Subcutaneous abdominal adipose tissue (tissue), 5 donors: Measurements from ENCODE around the gene SUGP1.
"Not testable (repeated sequence)": the region's sequence is repeated elsewhere in the genome, so short reads cannot be mapped to it uniquely, and the experiment has no call there.

ENCODE experiments used
- H3K27ac ChIP-seq: one replicate; pipeline ENCODE4 v1.7.0; 2013; ENCODE audit warnings: low read depth, mild to moderate bottlenecking, inconsistent platforms, low read length, moderate library complexity
- H3K27me3 ChIP-seq, 5 donors: one replicate each; pipeline ENCODE4 v1.7.0; 2013; ENCODE audit warnings: low read length in 5 of 5, inconsistent platforms in 1 of 5; ENCODE audit not compliant: control insufficient read depth in 5 of 5, insufficient read depth in 4 of 5
- H3K36me3 ChIP-seq, 5 donors: one replicate each; pipeline ENCODE4 v1.7.0; 2013; ENCODE audit warnings: low read length in 5 of 5; ENCODE audit not compliant: control insufficient read depth in 5 of 5, insufficient read depth in 5 of 5
- H3K4me1 ChIP-seq, 5 donors: one replicate each; pipeline ENCODE4 v1.7.0; 2013; ENCODE audit warnings: low read length in 5 of 5, mild to moderate bottlenecking in 3 of 5, moderate library complexity in 1 of 5; ENCODE audit not compliant: control insufficient read depth in 5 of 5, insufficient read depth in 5 of 5
- H3K4me3 ChIP-seq, 5 donors: one replicate each; pipeline ENCODE4 v1.7.0; 2013; ENCODE audit warnings: low read length in 5 of 5, low read depth in 1 of 5
- H3K9ac ChIP-seq, 5 donors: one replicate each; pipeline ENCODE4 v1.7.0; 2013; ENCODE audit warnings: low read length in 5 of 5, mild to moderate bottlenecking in 4 of 5, moderate library complexity in 3 of 5
- H3K9me3 ChIP-seq, 5 donors: one replicate each; pipeline ENCODE4 v1.7.0; 2013; ENCODE audit warnings: low read length in 5 of 5; ENCODE audit not compliant: control insufficient read depth in 5 of 5
- donor health status: healthy.
- donor health status: healthy.
- donor health status: healthy.
- donor health status: healthy.
- donor health status: healthy.

The SUGP1 gene

GRCh38 chr19:19354932-19355331 is 34.6 kb upstream of the SUGP1 start:
- no peak overlapping the region for H3K9ac ChIP-seq
- no peaks in the 10 kb centered on the region for H3K27me3 ChIP-seq
- no peak overlapping the region for H3K4me3 ChIP-seq
- H3K36me3 ChIP-seq, result peaks cover 0 to 85% (median 67%) of the 10 kb centered on the region in 5 donors
- H3K4me1 ChIP-seq, result peaks cover 0 to 9% (median 0%) of the 10 kb centered on the region in 5 donors
- no peak overlapping the region for H3K27ac ChIP-seq
- H3K9me3 ChIP-seq, result no peaks in the 10 kb centered on the region

GRCh38 chr19:19354007-19354406 is 33.7 kb upstream of the SUGP1 start:
- H3K27me3 ChIP-seq, result no peaks in the 10 kb centered on the region
- H3K4me1 ChIP-seq, result peaks cover 0 to 9% (median 0%) of the 10 kb centered on the region in 5 donors
- H3K27ac ChIP-seq, result no peak overlapping the region
- H3K9me3 ChIP-seq, result no peaks in the 10 kb centered on the region
- H3K36me3 ChIP-seq, result peaks cover 0 to 93% (median 76%) of the 10 kb centered on the region in 5 donors
- no peak overlapping the region for H3K4me3 ChIP-seq
- no peak overlapping the region for H3K9ac ChIP-seq

GRCh38 chr19:19352823-19353222 is 32.5 kb upstream of the SUGP1 start:
- Histone ChIP-seq H3K4me3 (no peak overlapping the region), H3K9ac (no peak overlapping the region), H3K9me3 (no peaks in the 10 kb centered on the region), H3K36me3 (peaks cover 0 to 95% (median 81%) of the 10 kb centered on the region in 5 donors), H3K27me3 (no peaks in the 10 kb centered on the region), H3K4me1 (no peaks in the 10 kb centered on the region), H3K27ac (no peak overlapping the region)

GRCh38 chr19:19350756-19351155 is 30.4 kb upstream of the SUGP1 start:
- H3K4me3 ChIP-seq, H3K27me3 ChIP-seq, H3K4me1 ChIP-seq, H3K27ac ChIP-seq, H3K9me3 ChIP-seq, H3K9ac ChIP-seq: not testable (repeated sequence)
- H3K36me3 ChIP-seq, result peaks cover 0 to 95% (median 82%) of the 10 kb centered on the region in 5 donors

- no peak overlapping the region for H3K4me3 ChIP-seq
- no peaks in the 10 kb centered on the region for H3K4me1 ChIP-seq
- H3K36me3 ChIP-seq, result peaks cover 0 to 95% (median 82%) of the 10 kb centered on the region in 5 donors
- no peaks in the 10 kb centered on the region for H3K9me3 ChIP-seq
- H3K27ac ChIP-seq, result no peak overlapping the region
- H3K27me3 ChIP-seq, result no peaks in the 10 kb centered on the region
- no peak overlapping the region for H3K9ac ChIP-seq
These were observed 29.1 kb upstream of the SUGP1 start for GRCh38 chr19:19349365-19349764.

GRCh38 chr19:19348266-19348665 is 28.0 kb upstream of the SUGP1 start:
- Histone ChIP-seq H3K4me3 (no peak overlapping the region), H3K4me1 (no peaks in the 10 kb centered on the region), H3K27me3 (no peaks in the 10 kb centered on the region), H3K9me3 (no peaks in the 10 kb centered on the region), H3K27ac (no peak overlapping the region), H3K36me3 (peaks cover 0 to 94% (median 81%) of the 10 kb centered on the region in 5 donors), H3K9ac (no peak overlapping the region)

GRCh38 chr19:19347401-19348110 is 27.2 kb upstream of the SUGP1 start:
- Histone ChIP-seq H3K27ac (no peak overlapping the region), H3K9ac (no peak overlapping the region), H3K27me3 (no peaks in the 10 kb centered on the region), H3K36me3 (peaks cover 0 to 94% (median 81%) of the 10 kb centered on the region in 5 donors), H3K4me3 (no peak overlapping the region), H3K9me3 (no peaks in the 10 kb centered on the region), H3K4me1 (no peaks in the 10 kb centered on the region)

GRCh38 chr19:19345970-19346369 is 25.7 kb upstream of the SUGP1 start:
- no peak overlapping the region for H3K9ac ChIP-seq
- no peaks in the 10 kb centered on the region for H3K9me3 ChIP-seq
- peaks cover 0 to 94% (median 88%) of the 10 kb centered on the region in 5 donors for H3K36me3 ChIP-seq
- no peaks in the 10 kb centered on the region for H3K4me1 ChIP-seq
- H3K27me3 ChIP-seq, result no peaks in the 10 kb centered on the region
- H3K27ac ChIP-seq, result no peak overlapping the region
- no peak overlapping the region for H3K4me3 ChIP-seq

GRCh38 chr19:19345232-19345631 is 24.9 kb upstream of the SUGP1 start:
- no peak overlapping the region for H3K27ac ChIP-seq
- H3K27me3 ChIP-seq, result no peaks in the 10 kb centered on the region
- no peak overlapping the region for H3K4me3 ChIP-seq
- no peak overlapping the region for H3K9ac ChIP-seq
- H3K9me3 ChIP-seq, result no peaks in the 10 kb centered on the region
- no peaks in the 10 kb centered on the region for H3K4me1 ChIP-seq
- H3K36me3 ChIP-seq, result peaks cover 0 to 93% (median 91%) of the 10 kb centered on the region in 5 donors

- Histone ChIP-seq H3K9me3 (no peaks in the 10 kb centered on the region), H3K36me3 (peaks cover 0 to 91% (median 86%) of the 10 kb centered on the region in 5 donors), H3K4me1 (no peaks in the 10 kb centered on the region), H3K27ac (no peak overlapping the region), H3K9ac (no peak overlapping the region), H3K4me3 (no peak overlapping the region), H3K27me3 (no peaks in the 10 kb centered on the region)
These were observed 23.5 kb upstream of the SUGP1 start for GRCh38 chr19:19343762-19344161.
